ENCODE measurements around the gene PCBP2. TPM values are rescaled to one million over a fixed set of nuclear protein-coding genes. Genes with fewer than 3 reads are reported as not detected.
"Not testable (repeated sequence)": the region's sequence is repeated elsewhere in the genome, so short reads cannot be mapped to it uniquely, and the experiment has no call there.

PCBP2 gene
- total RNA-seq, 1 donor from 2014 or later, result 520 TPM

- no peak for DNase-seq (ENCODE audit: extremely low read depth, low read depth, low spot score)
Observed at GRCh38 chr12:53467880-53468279, 16.0 kb downstream of the PCBP2 start.

- no peak for DNase-seq (ENCODE audit: extremely low read depth, low read depth, low spot score)
Observed at GRCh38 chr12:53468282-53468681, 16.4 kb downstream of the PCBP2 start.

GRCh38 chr12:53472056-53472582, 20.2 kb downstream of the PCBP2 start:
- DNase-seq (ENCODE audit: extremely low read depth, low read depth, low spot score), result no peak

GRCh38 chr12:53474077-53474476, 22.2 kb downstream of the PCBP2 start:
- no peak for DNase-seq (ENCODE audit: extremely low read depth, low read depth, low spot score)

GRCh38 chr12:53474819-53475218, 22.9 kb downstream of the PCBP2 start:
- no peak for DNase-seq (ENCODE audit: extremely low read depth, low read depth, low spot score)

GRCh38 chr12:53476769-53477209, 24.9 kb downstream of the PCBP2 start:
- DNase-seq (ENCODE audit: extremely low read depth, low read depth, low spot score), result no peak

GRCh38 chr12:53478865-53479264, 27.0 kb downstream of the PCBP2 start:
- DNase-seq (ENCODE audit: extremely low read depth, low read depth, low spot score), result no peak

- no peak for DNase-seq (ENCODE audit: extremely low read depth, low read depth, low spot score)
Observed at GRCh38 chr12:53479331-53479730, 27.4 kb downstream of the PCBP2 start.

GRCh38 chr12:53480491-53481442, 28.9 kb downstream of the PCBP2 start:
- DNase-seq (ENCODE audit: extremely low read depth, low read depth, low spot score), result no peak

- not testable (repeated sequence) for DNase-seq (ENCODE audit: extremely low read depth, low read depth, low spot score)
Observed at GRCh38 chr12:53481458-53481857, 29.6 kb downstream of the PCBP2 start.

- DNase-seq (ENCODE audit: extremely low read depth, low read depth, low spot score), result no peak
Observed at GRCh38 chr12:53481939-53482586, 30.2 kb downstream of the PCBP2 start.

- DNase-seq (ENCODE audit: extremely low read depth, low read depth, low spot score), result no peak
Observed at GRCh38 chr12:53482626-53483168, 30.8 kb downstream of the PCBP2 start.

GRCh38 chr12:53483225-53483978, 31.5 kb downstream of the PCBP2 start:
- no peak for DNase-seq (ENCODE audit: extremely low read depth, low read depth, low spot score)

GRCh38 chr12:53483979-53484377, 32.1 kb downstream of the PCBP2 start:
- no peak for DNase-seq (ENCODE audit: extremely low read depth, low read depth, low spot score)

- DNase-seq (ENCODE audit: extremely low read depth, low read depth, low spot score), result no peak
Observed at GRCh38 chr12:53484686-53485575, 33.0 kb downstream of the PCBP2 start.

- DNase-seq (ENCODE audit: extremely low read depth, low read depth, low spot score), result no peak
Observed at GRCh38 chr12:53485955-53486735, 34.2 kb downstream of the PCBP2 start.

- DNase-seq (ENCODE audit: extremely low read depth, low read depth, low spot score), result no peak
Observed at GRCh38 chr12:53486736-53487487, 35.0 kb downstream of the PCBP2 start.

GRCh38 chr12:53489242-53489864, 37.5 kb downstream of the PCBP2 start:
- DNase-seq (ENCODE audit: extremely low read depth, low read depth, low spot score), result no peak
